Uterus (tissue), 4 donors: ENCODE measurements around the gene HIVEP1. TPM values are rescaled to one million over a fixed set of nuclear protein-coding genes. Genes with fewer than 3 reads are reported as not detected.

Experiments
- DNase-seq, 2 donors: peaks; one replicate each; pipeline ENCODE4 v3.0.0-alpha.2; 2019 to 2020
- H3K27ac ChIP-seq, 2 donors: fragments of 200-600 bp; sonication (generic); 1 replicate in 1 of 2; 2 replicates in 1 of 2; pipeline ENCODE4 v1.5.1; 2016 to 2018
- H3K27me3 ChIP-seq, 2 donors: fragments of 200-600 bp; sonication (generic); one replicate each; pipeline ENCODE4 v1.5.1; 2018 to 2019; ENCODE audit warnings: control low read depth in 1 of 2
- H3K36me3 ChIP-seq, 2 donors: fragments of 200-600 bp; sonication (generic); one replicate each; pipeline ENCODE4 v1.5.1; 2019; ENCODE audit warnings: control low read depth in 1 of 2
- H3K4me1 ChIP-seq, 2 donors: fragments of 200-600 bp; sonication (generic); one replicate each; pipeline ENCODE4 v1.5.1; 2018 to 2019; ENCODE audit warnings: control low read depth in 1 of 2
- H3K4me3 ChIP-seq, 2 donors: fragments of 200-600 bp; sonication (generic); 1 replicate in 1 of 2; 2 replicates in 1 of 2; pipeline ENCODE4 v1.5.1; 2018 to 2019; ENCODE audit warnings: mild to moderate bottlenecking in 1 of 2
- H3K9me3 ChIP-seq, 2 donors: fragments of 200-600 bp; sonication (generic); one replicate each; pipeline ENCODE4 v1.5.1; 2019; ENCODE audit warnings: control low read depth in 1 of 2
- CTCF ChIP-seq, 4 experiments: fragments of 200-600 bp in 2 of 4; fragments of 450-650 bp in 2 of 4; sonication (generic) in 2 of 4; IDR thresholded peaks; one replicate each; pipeline ENCODE4 v1.5.1; 2016 to 2019; ENCODE audit warnings: antibody characterized with exemption in 4 of 4, mild to moderate bottlenecking in 2 of 4, moderate library complexity in 1 of 4
- POLR2A ChIP-seq, 2 donors: fragments of 450-650 bp; IDR thresholded peaks; one replicate each; pipeline ENCODE4 v1.6.1; 2016; ENCODE audit warnings: antibody characterized with exemption in 2 of 2, mild to moderate bottlenecking in 1 of 2, moderate library complexity in 1 of 2
- intact Hi-C: fragments of 100-400 bp; cut with DNase I; formaldehyde crosslinking; loops from one replicate; pipeline ENCODE4 v1.15.1; 2023; ENCODE audit warnings: low total_unique reads
- total RNA-seq, 4 donors: library from RNA; depleted of rRNA in 3 of 4; stranded (reverse); fragments of >200 nt in 3 of 4; gene quantifications; one replicate each; pipeline versions ENCODE4 v1.1.0 to v1.2.4, GENCODE V29; 2014 to 2023
- donor health status: DM: yes; HTN: yes; CAD: no.

The HIVEP1 gene
- total RNA-seq, 4 donors from 2014 or later, result 8.5 to 38.1 (median 22.0) TPM

DNA sequence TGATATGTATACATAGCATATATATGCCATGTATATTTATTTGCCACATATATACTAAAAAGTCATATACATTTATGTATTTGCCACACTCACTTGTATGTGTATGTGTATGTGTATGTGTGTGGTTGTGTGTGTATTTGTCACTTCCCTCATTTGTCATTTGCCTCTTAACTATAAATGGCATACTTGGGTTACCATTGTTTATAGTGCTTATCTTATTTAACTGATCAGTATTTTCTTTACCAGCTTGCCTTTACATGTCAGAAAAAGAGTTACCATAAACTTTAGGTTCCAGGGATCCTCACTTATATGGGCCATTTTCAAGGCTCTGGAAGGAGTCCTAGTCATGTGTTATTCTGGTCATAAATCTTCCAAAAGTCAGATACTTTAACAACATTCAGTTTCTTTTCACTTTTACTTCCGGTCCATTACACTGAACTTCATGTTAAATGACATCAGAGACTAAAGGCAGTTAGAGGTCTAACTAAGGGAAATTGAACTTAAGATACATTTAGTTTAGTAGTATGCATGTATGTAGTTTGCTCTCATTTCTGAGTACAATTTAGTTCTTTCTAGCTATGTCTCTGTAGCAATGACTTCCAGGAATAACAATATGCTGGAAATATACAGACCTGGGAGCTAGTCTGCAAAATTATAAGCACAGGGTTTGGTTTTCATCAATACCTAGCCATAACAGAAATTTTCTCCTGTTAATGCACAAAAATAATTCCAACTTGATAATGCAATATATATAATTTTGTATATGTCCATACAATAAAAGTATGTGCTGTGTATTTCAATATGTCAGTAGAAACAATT lies 33.7 kb upstream of the HIVEP1 start:
- intact Hi-C loops, result no loop called here

GRCh38 chr6:11979866-11980265 lies 32.2 kb upstream of the HIVEP1 start:
- H3K4me3 ChIP-seq, result no peak overlapping the region
- H3K27ac ChIP-seq, result no peak overlapping the region
- intact Hi-C loops, result no loop called here

More for the DNA sequence above, 33.7 kb upstream of the HIVEP1 start:
- TF ChIP-seq CTCF (IDR thresholded peaks at IDR 0.05), result no peak
- Histone ChIP-seq H3K36me3 (no peaks in the 10 kb centered on the region), H3K27me3 (no peaks in the 10 kb centered on the region), H3K4me3 (no peak overlapping the region), H3K4me1 (no peaks in the 10 kb centered on the region), H3K27ac (no peak overlapping the region), H3K9me3 (no peaks in the 10 kb centered on the region)
- no peak for DNase-seq

GRCh38 chr6:11983306-11983705 lies 28.8 kb upstream of the HIVEP1 start:
- no peak overlapping the region for H3K27ac ChIP-seq
- no peak for TF ChIP-seq POLR2A (IDR thresholded peaks at IDR 0.05)
- no peak for TF ChIP-seq CTCF (IDR thresholded peaks at IDR 0.05)
- H3K4me3 ChIP-seq, result no peak overlapping the region
- no peaks in the 10 kb centered on the region for H3K27me3 ChIP-seq
- intact Hi-C loops, result no loop called here
- H3K4me1 ChIP-seq, result no peaks in the 10 kb centered on the region
- DNase-seq, result no peak
- H3K9me3 ChIP-seq, result no peaks in the 10 kb centered on the region
- no peaks in the 10 kb centered on the region for H3K36me3 ChIP-seq

More at GRCh38 chr6:11979866-11980265, 32.2 kb upstream of the HIVEP1 start:
- no peaks in the 10 kb centered on the region for H3K36me3 ChIP-seq
- H3K27me3 ChIP-seq, result no peaks in the 10 kb centered on the region
- no peaks in the 10 kb centered on the region for H3K4me1 ChIP-seq
- DNase-seq, result no peak
- no peaks in the 10 kb centered on the region for H3K9me3 ChIP-seq
- no peak for TF ChIP-seq POLR2A (IDR thresholded peaks at IDR 0.05)
- no peak for TF ChIP-seq CTCF (IDR thresholded peaks at IDR 0.05)

GRCh38 chr6:11987386-11987785 lies 24.7 kb upstream of the HIVEP1 start:
- Histone ChIP-seq H3K36me3 (no peaks in the 10 kb centered on the region), H3K9me3 (no peaks in the 10 kb centered on the region), H3K27ac (no peak overlapping the region), H3K4me1 (no peaks in the 10 kb centered on the region), H3K4me3 (no peak overlapping the region), H3K27me3 (no peaks in the 10 kb centered on the region)
- TF ChIP-seq CTCF (IDR thresholded peaks at IDR 0.05), result no peak
- no peak for TF ChIP-seq POLR2A (IDR thresholded peaks at IDR 0.05)
- DNase-seq, result no peak
- intact Hi-C loops, result no loop called here

DNA sequence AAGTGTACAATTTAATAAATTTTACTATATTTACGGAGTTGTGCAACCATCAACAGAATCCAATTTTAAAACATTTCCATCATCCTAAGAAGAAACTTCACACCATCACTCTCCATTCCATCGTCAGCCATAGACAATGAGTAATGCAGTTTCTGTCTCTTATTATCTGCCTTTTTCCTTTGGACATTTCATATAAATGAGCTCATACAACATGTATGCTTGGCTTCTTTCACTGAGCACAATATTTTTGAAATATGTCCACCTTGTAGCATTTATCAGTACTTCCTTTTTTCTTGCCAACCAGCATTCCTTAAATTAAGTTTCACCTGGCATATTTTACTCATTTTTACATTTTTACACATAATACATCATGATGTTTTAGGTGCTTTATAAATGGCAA lies 22.7 kb upstream of the HIVEP1 start:
- Histone ChIP-seq H3K36me3 (no peaks in the 10 kb centered on the region), H3K27me3 (no peaks in the 10 kb centered on the region), H3K4me3 (no peak overlapping the region), H3K27ac (no peak overlapping the region), H3K9me3 (no peaks in the 10 kb centered on the region), H3K4me1 (no peaks in the 10 kb centered on the region)
- intact Hi-C loops, result no loop called here
- no peak for TF ChIP-seq POLR2A (IDR thresholded peaks at IDR 0.05)
- no peak for TF ChIP-seq CTCF (IDR thresholded peaks at IDR 0.05)
- DNase-seq, result no peak
